ENCODE results near the gene UNC93A.
"Not testable (repeated sequence)": the region's sequence is repeated elsewhere in the genome, so short reads cannot be mapped to it uniquely, and the experiment has no call there.

UNC93A gene

GRCh38 chr6:167345960-167346359, 54.8 kb downstream of the UNC93A start:
- DNase-seq: no peak

- no peak for DNase-seq
These were observed 56.1 kb downstream of the UNC93A start for GRCh38 chr6:167347226-167347625.

GRCh38 chr6:167349631-167350274, 58.6 kb downstream of the UNC93A start:
- no peak for DNase-seq

GRCh38 chr6:167350275-167350696, 59.2 kb downstream of the UNC93A start:
- DNase-seq: no peak

GRCh38 chr6:167350731-167351655, 59.9 kb downstream of the UNC93A start:
- peak; percentile 57 for DNase-seq

- DNase-seq: no peak
These were observed 60.7 kb downstream of the UNC93A start for GRCh38 chr6:167351656-167352345.

- DNase-seq: no peak
These were observed 65.8 kb downstream of the UNC93A start for GRCh38 chr6:167356874-167357273.

- not testable (repeated sequence) for DNase-seq
These were observed 67.3 kb downstream of the UNC93A start for GRCh38 chr6:167358394-167358793.

- DNase-seq: not testable (repeated sequence)
These were observed 70.1 kb downstream of the UNC93A start for GRCh38 chr6:167361170-167361569.
